HG02970 (cell line): ENCODE data around the gene SMIM41.

Source experiments
- ATAC-seq: cut with Tn5 transposase; IDR thresholded peaks from one replicate; pipeline ENCODE4 v1.9.1; 2021; ENCODE audit warnings: mild to moderate bottlenecking, moderate library complexity, moderate number of reproducible peaks; ENCODE audit not compliant: unreplicated experiment, low FRiP score

The SMIM41 gene

GRCh38 chr12:52062167-52063081, 17.1 kb upstream of the SMIM41 start:
- no peak for ATAC-seq

- no peak for ATAC-seq
Measured at GRCh38 chr12:52063082-52063924, 16.2 kb upstream of the SMIM41 start.

- ATAC-seq: no peak
Measured at GRCh38 chr12:52063981-52064649, 15.4 kb upstream of the SMIM41 start.

GRCh38 chr12:52066346-52067080, 13.0 kb upstream of the SMIM41 start:
- ATAC-seq: no peak

- ATAC-seq: no peak
Measured at GRCh38 chr12:52067081-52067374, 12.5 kb upstream of the SMIM41 start.

- ATAC-seq: peak; percentile 95
Measured at GRCh38 chr12:52069327-52070184, 9.9 kb upstream of the SMIM41 start, which contains the start of gene ATG101. Gene ATG101, plus strand, starts transcription at chr12:52069978. Its CDS starts 3,673 bp downstream, at chr12:52073651.

- ATAC-seq: peak; percentile 24
Measured at GRCh38 chr12:52070185-52070925, 9.1 kb upstream of the SMIM41 start.

- no peak for ATAC-seq
Measured at GRCh38 chr12:52073531-52074381, 5.7 kb upstream of the SMIM41 start.

GRCh38 chr12:52074971-52075724, 4.4 kb upstream of the SMIM41 start:
- no peak for ATAC-seq

- no peak for ATAC-seq
Measured at GRCh38 chr12:52076811-52077210, 2.7 kb upstream of the SMIM41 start.

- ATAC-seq: no peak
Measured at GRCh38 chr12:52078276-52078675, 1.2 kb upstream of the SMIM41 start.

GRCh38 chr12:52080403-52081251, 1.1 kb downstream of the SMIM41 start:
- no peak for ATAC-seq

GRCh38 chr12:52081263-52081733, 1.8 kb downstream of the SMIM41 start:
- ATAC-seq: no peak

GRCh38 chr12:52082026-52082668, 2.6 kb downstream of the SMIM41 start:
- ATAC-seq: no peak

- no peak for ATAC-seq
Measured at GRCh38 chr12:52082669-52082987, 3.1 kb downstream of the SMIM41 start.
